Fibroblast of mammary gland (primary cell): Measurements from ENCODE around the gene C1R.

Experiments used
- DNase-seq: peaks from one replicate; pipeline ENCODE4 v3.0.0-alpha.2; 2010; ENCODE audit warnings: low read depth
- H3K4me3 ChIP-seq: 2 replicates; pipeline ENCODE4 v1.5.1; 2011; ENCODE audit warnings: low read depth, mild to moderate bottlenecking, low read length, moderate library complexity; ENCODE audit not compliant: control insufficient read depth
- TF ChIP-seq, protein P1 (sequence below): conservative IDR thresholded peaks from 2 replicates; pipeline ENCODE4 v1.5.1; 2011; ENCODE audit warnings: low read depth, low read length, inconsistent platforms; ENCODE audit not compliant: control insufficient read depth, insufficient read depth

The C1R gene

DNA sequence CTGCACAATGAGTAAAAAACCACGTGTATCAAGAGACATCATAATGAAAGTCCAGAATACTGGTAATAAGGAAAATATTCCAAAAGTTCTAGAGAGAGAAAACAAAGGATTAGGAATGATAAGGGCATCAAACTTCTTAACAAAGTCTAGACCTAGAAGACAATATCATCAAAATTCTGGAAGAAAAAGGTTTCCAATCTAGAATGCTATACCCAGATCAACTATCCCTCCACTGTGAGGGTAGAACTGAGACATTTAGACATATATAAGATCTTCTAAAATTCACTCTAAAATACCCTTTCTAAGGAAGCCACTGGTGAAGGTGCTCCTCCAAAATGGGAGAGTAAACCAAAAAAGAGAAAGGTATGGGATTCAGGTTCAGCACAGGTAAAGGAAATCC lies 13.8 kb upstream of the C1R start:
- DNase-seq = no peak
- TF ChIP-seq, protein P1, sequence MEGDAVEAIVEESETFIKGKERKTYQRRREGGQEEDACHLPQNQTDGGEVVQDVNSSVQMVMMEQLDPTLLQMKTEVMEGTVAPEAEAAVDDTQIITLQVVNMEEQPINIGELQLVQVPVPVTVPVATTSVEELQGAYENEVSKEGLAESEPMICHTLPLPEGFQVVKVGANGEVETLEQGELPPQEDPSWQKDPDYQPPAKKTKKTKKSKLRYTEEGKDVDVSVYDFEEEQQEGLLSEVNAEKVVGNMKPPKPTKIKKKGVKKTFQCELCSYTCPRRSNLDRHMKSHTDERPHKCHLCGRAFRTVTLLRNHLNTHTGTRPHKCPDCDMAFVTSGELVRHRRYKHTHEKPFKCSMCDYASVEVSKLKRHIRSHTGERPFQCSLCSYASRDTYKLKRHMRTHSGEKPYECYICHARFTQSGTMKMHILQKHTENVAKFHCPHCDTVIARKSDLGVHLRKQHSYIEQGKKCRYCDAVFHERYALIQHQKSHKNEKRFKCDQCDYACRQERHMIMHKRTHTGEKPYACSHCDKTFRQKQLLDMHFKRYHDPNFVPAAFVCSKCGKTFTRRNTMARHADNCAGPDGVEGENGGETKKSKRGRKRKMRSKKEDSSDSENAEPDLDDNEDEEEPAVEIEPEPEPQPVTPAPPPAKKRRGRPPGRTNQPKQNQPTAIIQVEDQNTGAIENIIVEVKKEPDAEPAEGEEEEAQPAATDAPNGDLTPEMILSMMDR = no peak
- H3K4me3 ChIP-seq = no peak overlapping the region

DNA sequence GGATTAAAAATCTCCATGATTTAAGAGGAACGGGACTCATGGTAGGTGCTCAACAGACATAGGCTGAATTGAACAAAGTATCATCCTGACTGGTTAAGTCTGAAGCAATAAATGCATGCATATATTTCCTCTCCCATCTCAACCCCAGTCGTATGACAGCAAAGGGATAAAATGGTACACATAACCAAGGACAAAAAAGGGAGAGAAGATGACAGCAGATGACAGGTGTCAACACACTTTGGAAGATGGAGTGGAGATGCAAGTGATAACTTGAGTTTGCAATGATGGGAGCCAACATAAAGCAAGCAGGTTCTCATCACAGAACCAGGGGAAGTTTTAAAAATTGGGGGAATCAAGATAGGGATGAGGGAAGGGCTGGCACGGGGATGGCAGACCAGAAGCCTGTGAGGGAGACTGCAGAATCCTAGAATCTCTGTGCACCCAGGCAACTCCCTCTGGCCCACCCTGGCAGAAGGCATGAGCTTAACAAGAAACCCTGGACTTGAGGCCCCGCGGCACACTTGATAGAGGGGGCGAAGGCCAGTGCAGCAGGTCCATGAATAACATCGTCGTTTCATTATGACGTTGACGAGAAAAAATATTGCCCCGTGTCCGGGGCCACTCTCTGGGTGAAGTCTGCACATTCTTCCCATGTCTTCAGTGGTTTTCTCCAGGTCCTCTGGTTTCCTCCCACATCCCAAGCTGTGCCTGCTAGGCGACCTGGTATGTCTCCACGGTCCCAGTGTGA lies 11.8 kb upstream of the C1R start:
- H3K4me3 ChIP-seq = no peak overlapping the region
- TF ChIP-seq, protein P1 = no peak

DNA sequence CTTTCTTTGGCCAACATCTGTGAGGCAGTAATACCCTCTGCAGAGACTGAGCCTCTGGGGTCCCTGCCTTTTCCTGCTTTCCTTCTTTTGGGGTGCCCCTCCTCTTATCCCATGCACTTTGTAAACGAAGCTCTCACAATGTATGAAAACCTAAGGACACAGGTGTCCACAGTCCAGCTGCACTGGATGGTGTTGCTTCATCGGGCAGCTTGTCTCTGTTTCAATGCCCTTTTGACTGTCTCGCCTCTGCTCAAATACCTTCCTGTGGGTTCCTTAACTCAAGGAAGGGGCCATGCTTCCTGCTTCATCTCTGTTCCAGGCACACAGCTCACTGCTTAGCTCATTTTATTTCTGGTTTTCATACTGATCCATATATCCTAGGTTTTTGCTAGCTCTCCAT lies 10.3 kb upstream of the C1R start:
- DNase-seq = no peak
- TF ChIP-seq, protein P1 = no peak
- no peak overlapping the region for H3K4me3 ChIP-seq

More for the DNA sequence above, 11.8 kb upstream of the C1R start:
- no peak for DNase-seq

DNA sequence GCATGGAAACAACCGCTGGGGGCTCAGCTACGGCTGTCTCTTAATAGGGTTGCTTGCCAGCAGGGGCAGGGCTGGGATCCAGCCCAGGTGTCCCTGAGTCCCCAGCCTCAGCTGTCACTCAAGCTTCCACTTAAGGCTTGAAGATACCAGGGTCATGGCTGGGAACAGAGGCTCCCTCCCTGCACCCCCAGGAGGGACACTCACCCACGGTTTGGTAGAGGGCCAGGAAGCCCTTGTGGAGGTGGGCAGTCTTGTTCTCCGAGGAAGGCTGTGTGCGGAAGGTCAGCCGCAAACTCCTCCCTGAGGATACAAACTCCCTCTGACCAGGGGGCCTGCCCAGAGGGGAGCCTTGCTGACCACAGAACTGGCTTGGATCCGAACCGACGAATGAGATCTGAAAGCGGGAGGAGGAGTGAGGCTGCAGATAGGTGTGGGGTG lies 9.5 kb upstream of the C1R start:
- TF ChIP-seq, protein P1 = no peak
- DNase-seq = peak; percentile 77
- no peak overlapping the region for H3K4me3 ChIP-seq

DNA sequence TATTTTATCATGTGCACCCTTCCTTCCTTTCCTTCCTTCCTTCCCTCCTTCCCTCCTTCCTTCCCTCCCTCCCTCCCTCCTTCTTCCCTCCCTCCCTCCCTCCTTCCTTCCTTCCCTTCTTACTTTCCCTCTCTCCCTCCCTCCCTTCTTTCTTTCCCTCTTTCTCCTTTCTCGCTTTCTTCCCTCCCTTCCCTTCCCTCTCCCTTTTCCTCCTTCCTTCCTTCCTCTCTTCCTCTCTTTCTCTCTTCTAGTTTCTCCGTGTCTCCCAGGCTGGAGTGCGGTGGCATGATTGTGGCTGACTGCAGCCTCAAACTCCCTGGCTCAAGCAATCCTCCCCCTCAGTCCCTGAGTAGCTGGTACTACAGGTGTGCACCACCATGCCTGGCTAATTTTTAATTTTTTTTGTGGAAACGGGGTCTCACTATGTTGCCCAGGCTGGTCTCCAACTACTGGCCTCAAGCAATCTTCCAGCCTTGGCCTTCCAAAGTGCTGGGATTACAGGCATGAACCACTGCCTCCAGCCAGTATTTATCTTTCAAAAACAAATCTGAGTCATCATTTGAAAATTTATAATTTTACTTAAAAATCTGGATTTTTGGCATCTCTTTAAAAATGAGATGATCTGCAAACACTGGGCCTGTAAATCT lies 8.9 kb upstream of the C1R start:
- DNase-seq = no peak
- TF ChIP-seq, protein P1 = no peak
- no peak overlapping the region for H3K4me3 ChIP-seq

DNA sequence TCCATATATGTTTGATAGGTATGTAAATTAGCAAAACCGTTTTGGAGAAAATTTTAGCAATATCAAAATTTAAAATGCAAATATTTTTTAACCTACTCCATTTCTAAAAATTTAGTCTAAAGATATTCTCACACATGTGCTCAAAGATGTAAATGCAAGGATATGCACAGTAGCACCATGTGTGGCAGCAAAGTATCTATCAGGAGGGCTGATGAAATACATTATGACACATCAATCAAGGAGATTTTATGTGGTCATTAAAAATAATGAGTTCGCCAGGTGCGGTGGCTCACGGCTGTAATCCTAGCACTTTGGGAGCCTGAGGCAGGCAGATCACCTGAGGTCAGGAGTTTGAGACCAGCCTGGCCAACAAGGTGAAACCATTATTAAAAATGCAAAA lies 8.0 kb upstream of the C1R start:
- no peak for DNase-seq
- no peak overlapping the region for H3K4me3 ChIP-seq
- TF ChIP-seq, protein P1 = no peak
